HL-60 (cell line): ENCODE data around the gene FCN1.

Experiments used
- CTCF ChIP-seq: IDR thresholded peaks from one replicate; pipeline ENCODE4 v1.5.1; 2011; ENCODE audit warnings: low read length, control low read depth, inconsistent platforms; ENCODE audit not compliant: insufficient read depth
- GABPA ChIP-seq: IDR thresholded peaks from 2 replicates; pipeline ENCODE4 v1.6.1; 2012; ENCODE audit warnings: low read depth
- POLR2AphosphoS5 ChIP-seq: IDR thresholded peaks from 2 replicates; pipeline ENCODE4 v1.6.1; 2012; ENCODE audit warnings: low read depth

- no peak for TF ChIP-seq CTCF
- TF ChIP-seq POLR2AphosphoS5, result no peak
- no peak for TF ChIP-seq GABPA
These were observed 42.2 kb upstream of the FCN1 start for GRCh38 chr9:134959971-134960310.
